GM12878 (cell line): ENCODE measurements around the gene LRP1. TPM values are rescaled to one million over a fixed set of nuclear protein-coding genes. Genes with fewer than 3 reads are reported as not detected.

Experiments used
- ATAC-seq: fragments of 200-7000 bp; cut with Tn5 transposase; 3 replicates; pipeline ENCODE4 v1.9.1; 2020; ENCODE audit warnings: mild to moderate bottlenecking, moderate library complexity
- BruUV-seq: library from RNA; stranded (reverse); fragments of 400-500 nt; replicated peaks from 2 replicates; lab custom pipeline; 2021; lab: Mats Ljungman, UMichigan
- CTCF ChIA-PET: fragments of 300-600 bp; sonication (Branson Sonifier 250); formaldehyde crosslinking; extraction: SDS; loops from one replicate; lab custom pipeline; 2021; ENCODE audit warnings: inconsistent platforms; lab: Yijun Ruan, JAX
- POLR2A ChIA-PET: fragments of 350-600 bp; formaldehyde crosslinking; extraction: SDS; loops from one replicate; lab custom pipeline; 2021; ENCODE audit warnings: inconsistent platforms; lab: Charles Lee
- RAD21 ChIA-PET: fragments of 300-600 bp; sonication (Branson Sonifier 250); formaldehyde crosslinking; loops from one replicate; lab custom pipeline; 2023; ENCODE audit warnings: antibody characterized with exemption; ENCODE audit not compliant: unreplicated experiment; lab: Charles Lee
- SMC1A ChIA-PET: fragments of 300-600 bp; sonication (Branson Sonifier 250); formaldehyde crosslinking; loops from one replicate; lab custom pipeline; 2023; ENCODE audit not compliant: unreplicated experiment, uncharacterized antibody; lab: Charles Lee
- DNase-seq: peaks from one replicate; pipeline ENCODE4 v3.0.0-alpha.2; 2011; ENCODE audit warnings: low read depth, low spot score
- FAIRE-seq: peaks from 3 replicates; lab custom pipeline; 2011; peaks lifted over from hg19 to GRCh38; lab: Jason Lieb, UNC
- H2AFZ ChIP-seq: 2 replicates; pipeline ENCODE4 v1.6.0; 2011; ENCODE audit warnings: low read depth, low read length, control low read depth; ENCODE audit not compliant: control insufficient read depth
- H3K27ac ChIP-seq: 2 replicates; pipeline ENCODE4 v1.5.1; 2011; ENCODE audit warnings: control low read depth; ENCODE audit not compliant: control insufficient read depth, insufficient read depth
- H3K27me3 ChIP-seq, 2 experiments: replicated peaks in 1 of 2; 2 replicates each; pipeline versions ENCODE4 v1.6.0 to v1.6.1; 2011; ENCODE audit warnings: low read length in 1 of 2; ENCODE audit not compliant: control insufficient read depth in 2 of 2, insufficient read depth in 2 of 2
- H3K36me3 ChIP-seq, 2 experiments: 2 replicates each; pipeline ENCODE4 v1.5.1; 2011; ENCODE audit warnings: low read length in 1 of 2; ENCODE audit not compliant: control insufficient read depth in 2 of 2, insufficient read depth in 2 of 2
- H3K4me1 ChIP-seq: 2 replicates; pipeline ENCODE4 v1.6.1; 2011; ENCODE audit warnings: mild to moderate bottlenecking, low read length, moderate library complexity, mixed read lengths; ENCODE audit not compliant: control insufficient read depth, insufficient read depth
- H3K4me2 ChIP-seq: 2 replicates; pipeline ENCODE4 v1.6.0; 2011; ENCODE audit warnings: control low read depth; ENCODE audit not compliant: control insufficient read depth, insufficient read depth
- H3K4me3 ChIP-seq: fragments of 200-600 bp; sonication (generic); 2 replicates; pipeline ENCODE4 v1.5.1; 2016
- H3K79me2 ChIP-seq: 2 replicates; pipeline ENCODE4 v1.6.0; 2011; ENCODE audit warnings: low read length; ENCODE audit not compliant: control insufficient read depth, insufficient read depth
- H3K9ac ChIP-seq: 2 replicates; pipeline ENCODE4 v1.8.0; 2011; ENCODE audit warnings: low read length, control low read depth, mixed read lengths; ENCODE audit not compliant: control insufficient read depth, insufficient read depth
- H3K9me3 ChIP-seq: replicated peaks from 3 replicates; pipeline ENCODE4 v1.5.1; 2011; ENCODE audit warnings: mild to moderate bottlenecking, low read length; ENCODE audit not compliant: control insufficient read depth, insufficient read depth
- H4K20me1 ChIP-seq: 2 replicates; pipeline ENCODE4 v1.6.0; 2011; ENCODE audit not compliant: control insufficient read depth, insufficient read depth
- BMI1 ChIP-seq: fragments of 450-650 bp; IDR thresholded peaks from 2 replicates; pipeline ENCODE4 v1.6.1; 2016; ENCODE audit warnings: mild to moderate bottlenecking, moderate library complexity, borderline replicate concordance
- IKZF1 ChIP-seq: fragments of 450-650 bp; conservative IDR thresholded peaks from 2 replicates; pipeline ENCODE4 v1.6.1; 2017; ENCODE audit warnings: antibody characterized with exemption, mild to moderate bottlenecking
- MYB ChIP-seq: fragments of 150-350 bp; IDR thresholded peaks from 2 replicates; pipeline ENCODE4 v1.6.1; 2014; ENCODE audit warnings: mild to moderate bottlenecking, low read depth, low read length, borderline replicate concordance
- NFYB ChIP-seq: IDR thresholded peaks from 2 replicates; pipeline ENCODE4 v1.6.1; 2011; ENCODE audit warnings: low read depth, mild to moderate bottlenecking, low read length, improper control_type of control experiment, moderate library complexity; ENCODE audit not compliant: insufficient read depth
- SUZ12 ChIP-seq: fragments of 200-600 bp; sonication (generic); IDR thresholded peaks from one replicate; pipeline ENCODE4 v1.6.1; 2018; ENCODE audit warnings: antibody characterized with exemption, mild to moderate bottlenecking; ENCODE audit not compliant: unreplicated experiment
- ZBED1 ChIP-seq: IDR thresholded peaks from 2 replicates; pipeline ENCODE4 v1.6.1; 2016; ENCODE audit warnings: borderline replicate concordance
- ZNF24 ChIP-seq: fragments of 450-650 bp; IDR thresholded peaks from 2 replicates; pipeline ENCODE4 v1.6.1; 2017; ENCODE audit warnings: antibody characterized with exemption, mild to moderate bottlenecking
- ZZZ3 ChIP-seq: IDR thresholded peaks from 2 replicates; pipeline ENCODE4 v1.6.1; 2011; ENCODE audit warnings: low read depth; ENCODE audit not compliant: control insufficient read depth, insufficient read length
- WGBS: methylation state at CpG from one replicate; pipeline ENCODE4 v1.1.6; 2016; ENCODE audit warnings: low lambda C conversion rate; ENCODE audit not compliant: insufficient replicate concordance, insufficient coverage; ENCODE audit errors: missing lambda C conversion rate; 5-methylcytosine and 5-hydroxymethylcytosine counted together
- in situ Hi-C: fragments of 300-500 bp; cut with MboI; formaldehyde crosslinking; loops from 9 replicates; pipeline ENCODE4 v1.14.3; 2018; ENCODE audit warnings: mixed read lengths
- intact Hi-C: fragments of 100-400 bp; cut with micrococcal nuclease; formaldehyde crosslinking; loops from one replicate; pipeline ENCODE4 v1.14.2; 2022; ENCODE audit not compliant: unreplicated experiment
- polyA plus RNA-seq, 11 experiments: library from polyadenylated mRNA; depleted of rRNA in 4 of 11; unstranded in 6 of 11; stranded (reverse) in 5 of 11; fragments of >200 nt; fragmentation: Nextera tagmentation in 4 of 11; fragmentation: Illumina TruSeq in 1 of 11; extraction: Ambion mirVana in 4 of 11; extraction: Trizol in 1 of 11; gene quantifications; 1 replicate in 1 of 11; 2 replicates in 10 of 11; pipeline versions ENCODE4 v1.2.1 to v1.2.3, GENCODE V29; 2011 to 2016; ENCODE audit warnings: inconsistent platforms in 2 of 11, missing spikeins in 2 of 11, low read depth in 1 of 11
- total RNA-seq, 4 experiments: library from RNA; depleted of rRNA in 3 of 4; stranded (reverse); fragments of >200 nt in 3 of 4; fragmentation: Illumina TruSeq in 1 of 4; extraction: Trizol in 1 of 4; gene quantifications; 2 replicates each; pipeline versions ENCODE4 v1.2.1 to v1.2.3, GENCODE V29; 2013 to 2021
- TF ChIP-seq, protein P1 (sequence below): fragments of 450-650 bp; IDR thresholded peaks from 2 replicates; pipeline ENCODE4 v1.6.1; 2017; ENCODE audit warnings: mild to moderate bottlenecking, moderate library complexity
- TF ChIP-seq, protein P2 (sequence below): fragments of 450-650 bp; IDR thresholded peaks from 2 replicates; pipeline ENCODE4 v1.6.1; 2016; ENCODE audit warnings: mild to moderate bottlenecking, moderate library complexity, borderline replicate concordance
- TF ChIP-seq, protein P3 (sequence below): fragments of 450-650 bp; conservative IDR thresholded peaks from 2 replicates; pipeline ENCODE4 v1.6.1; 2017; ENCODE audit warnings: mild to moderate bottlenecking, moderate library complexity

LRP1 gene
- total and polyA plus RNA-seq, 10 of the 15 experiments (the other 5 are each of a cell fraction or from before 2014, with no cell fraction given): under 0.01 to 1.1 (median 0.20) TPM; not detected in 2

DNA sequence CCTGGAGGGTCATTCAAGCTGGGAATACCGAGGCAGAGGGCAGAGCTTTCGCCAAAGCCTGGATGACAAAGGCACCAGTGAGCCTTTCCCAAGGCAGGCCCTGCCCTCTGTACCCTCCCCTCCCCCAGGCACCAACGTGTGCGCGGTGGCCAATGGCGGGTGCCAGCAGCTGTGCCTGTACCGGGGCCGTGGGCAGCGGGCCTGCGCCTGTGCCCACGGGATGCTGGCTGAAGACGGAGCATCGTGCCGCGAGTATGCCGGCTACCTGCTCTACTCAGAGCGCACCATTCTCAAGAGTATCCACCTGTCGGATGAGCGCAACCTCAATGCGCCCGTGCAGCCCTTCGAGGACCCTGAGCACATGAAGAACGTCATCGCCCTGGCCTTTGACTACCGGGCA, 57.1 kb downstream of the LRP1 start (continued):
- TF ChIP-seq, protein P1, sequence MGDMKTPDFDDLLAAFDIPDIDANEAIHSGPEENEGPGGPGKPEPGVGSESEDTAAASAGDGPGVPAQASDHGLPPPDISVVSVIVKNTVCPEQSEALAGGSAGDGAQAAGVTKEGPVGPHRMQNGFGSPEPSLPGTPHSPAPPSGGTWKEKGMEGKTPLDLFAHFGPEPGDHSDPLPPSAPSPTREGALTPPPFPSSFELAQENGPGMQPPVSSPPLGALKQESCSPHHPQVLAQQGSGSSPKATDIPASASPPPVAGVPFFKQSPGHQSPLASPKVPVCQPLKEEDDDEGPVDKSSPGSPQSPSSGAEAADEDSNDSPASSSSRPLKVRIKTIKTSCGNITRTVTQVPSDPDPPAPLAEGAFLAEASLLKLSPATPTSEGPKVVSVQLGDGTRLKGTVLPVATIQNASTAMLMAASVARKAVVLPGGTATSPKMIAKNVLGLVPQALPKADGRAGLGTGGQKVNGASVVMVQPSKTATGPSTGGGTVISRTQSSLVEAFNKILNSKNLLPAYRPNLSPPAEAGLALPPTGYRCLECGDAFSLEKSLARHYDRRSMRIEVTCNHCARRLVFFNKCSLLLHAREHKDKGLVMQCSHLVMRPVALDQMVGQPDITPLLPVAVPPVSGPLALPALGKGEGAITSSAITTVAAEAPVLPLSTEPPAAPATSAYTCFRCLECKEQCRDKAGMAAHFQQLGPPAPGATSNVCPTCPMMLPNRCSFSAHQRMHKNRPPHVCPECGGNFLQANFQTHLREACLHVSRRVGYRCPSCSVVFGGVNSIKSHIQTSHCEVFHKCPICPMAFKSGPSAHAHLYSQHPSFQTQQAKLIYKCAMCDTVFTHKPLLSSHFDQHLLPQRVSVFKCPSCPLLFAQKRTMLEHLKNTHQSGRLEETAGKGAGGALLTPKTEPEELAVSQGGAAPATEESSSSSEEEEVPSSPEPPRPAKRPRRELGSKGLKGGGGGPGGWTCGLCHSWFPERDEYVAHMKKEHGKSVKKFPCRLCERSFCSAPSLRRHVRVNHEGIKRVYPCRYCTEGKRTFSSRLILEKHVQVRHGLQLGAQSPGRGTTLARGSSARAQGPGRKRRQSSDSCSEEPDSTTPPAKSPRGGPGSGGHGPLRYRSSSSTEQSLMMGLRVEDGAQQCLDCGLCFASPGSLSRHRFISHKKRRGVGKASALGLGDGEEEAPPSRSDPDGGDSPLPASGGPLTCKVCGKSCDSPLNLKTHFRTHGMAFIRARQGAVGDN: no peak

DNA sequence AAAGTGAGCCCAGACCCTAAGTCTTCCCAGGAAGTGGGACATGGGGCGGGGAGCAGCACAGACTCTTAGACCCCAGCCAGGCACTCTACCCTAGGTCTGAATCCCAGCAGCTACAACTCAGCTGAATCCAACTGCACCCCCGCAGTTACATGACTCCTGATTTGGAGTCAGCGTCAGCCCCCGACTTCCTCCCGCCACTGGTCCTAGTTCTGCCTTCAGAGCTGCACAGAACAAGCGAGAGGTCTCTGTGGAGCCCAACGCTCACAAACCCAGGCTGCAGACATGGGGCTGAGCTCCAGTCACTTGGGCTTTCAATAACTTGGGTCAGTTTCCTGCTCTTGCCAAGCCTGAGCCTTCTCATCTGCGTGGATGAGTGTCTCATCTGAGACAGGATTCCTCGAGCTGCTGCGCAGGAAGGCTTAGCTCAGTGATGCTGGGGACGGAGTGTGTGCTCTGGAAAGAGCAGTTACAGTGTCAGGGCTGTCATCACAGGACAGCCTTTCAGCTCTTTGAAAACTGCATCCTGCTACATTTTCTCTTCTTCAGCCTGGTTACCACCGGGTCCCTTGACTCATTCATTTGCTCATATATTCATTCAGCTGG, 57.7 kb downstream of the LRP1 start:
- Histone ChIP-seq H4K20me1 (no peaks in the 10 kb centered on the region), H3K36me3 (no peaks in the 10 kb centered on the region), H3K9ac (no peak overlapping the region), H3K27ac (no peak overlapping the region), H2AFZ (no peak overlapping the region), H3K27me3 (no peaks in the 10 kb centered on the region; a peak in 1 of 4 replicates), H3K4me1 (no peaks in the 10 kb centered on the region), H3K4me2 (no peak overlapping the region), H3K4me3 (no peak overlapping the region), H3K9me3 (no peaks in the 10 kb centered on the region), H3K79me2 (no peaks in the 10 kb centered on the region)
- POLR2A ChIA-PET: interaction anchor here (1.1 to 1.3 kb wide), 2 partner anchors 13 to 75 kb away, joined by 3 read pairs; partner anchors contain the start of gene STAT6
- DNase-seq (no peak), ATAC-seq (no peak), FAIRE-seq (no peak)
- RAD21 ChIA-PET: interaction anchor here (0.8 to 1.2 kb wide), 4 partner anchors 60 to 117 kb away, joined by 3 to 4 read pairs (median 4); no protein-coding TSS in a partner anchor
- in situ Hi-C loops (no loop called here), intact Hi-C loops (no loop called here)
- SMC1A ChIA-PET: interaction anchor here (0.9 kb wide), 1 partner anchor 43 kb away, joined by 3 read pairs; the partner anchor contains the start of gene SHMT2
- CTCF ChIA-PET: interaction anchor here (0.6 to 10.4 kb wide), 10 partner anchors 10 to 268 kb away, joined by 3 to 159 read pairs (median 4); partner anchors contain the start of gene LRP1
- BruUV-seq: no TSS peak
- WGBS: 35% methylated on average over 12 of the region's 12 CpGs
- TF ChIP-seq ZNF24 (no peak), ZBED1 (no peak), IKZF1 (no peak), NFYB (no peak), BMI1 (no peak), SUZ12 (no peak), MYB (no peak), ZZZ3 (no peak)
- TF ChIP-seq, protein P2, sequence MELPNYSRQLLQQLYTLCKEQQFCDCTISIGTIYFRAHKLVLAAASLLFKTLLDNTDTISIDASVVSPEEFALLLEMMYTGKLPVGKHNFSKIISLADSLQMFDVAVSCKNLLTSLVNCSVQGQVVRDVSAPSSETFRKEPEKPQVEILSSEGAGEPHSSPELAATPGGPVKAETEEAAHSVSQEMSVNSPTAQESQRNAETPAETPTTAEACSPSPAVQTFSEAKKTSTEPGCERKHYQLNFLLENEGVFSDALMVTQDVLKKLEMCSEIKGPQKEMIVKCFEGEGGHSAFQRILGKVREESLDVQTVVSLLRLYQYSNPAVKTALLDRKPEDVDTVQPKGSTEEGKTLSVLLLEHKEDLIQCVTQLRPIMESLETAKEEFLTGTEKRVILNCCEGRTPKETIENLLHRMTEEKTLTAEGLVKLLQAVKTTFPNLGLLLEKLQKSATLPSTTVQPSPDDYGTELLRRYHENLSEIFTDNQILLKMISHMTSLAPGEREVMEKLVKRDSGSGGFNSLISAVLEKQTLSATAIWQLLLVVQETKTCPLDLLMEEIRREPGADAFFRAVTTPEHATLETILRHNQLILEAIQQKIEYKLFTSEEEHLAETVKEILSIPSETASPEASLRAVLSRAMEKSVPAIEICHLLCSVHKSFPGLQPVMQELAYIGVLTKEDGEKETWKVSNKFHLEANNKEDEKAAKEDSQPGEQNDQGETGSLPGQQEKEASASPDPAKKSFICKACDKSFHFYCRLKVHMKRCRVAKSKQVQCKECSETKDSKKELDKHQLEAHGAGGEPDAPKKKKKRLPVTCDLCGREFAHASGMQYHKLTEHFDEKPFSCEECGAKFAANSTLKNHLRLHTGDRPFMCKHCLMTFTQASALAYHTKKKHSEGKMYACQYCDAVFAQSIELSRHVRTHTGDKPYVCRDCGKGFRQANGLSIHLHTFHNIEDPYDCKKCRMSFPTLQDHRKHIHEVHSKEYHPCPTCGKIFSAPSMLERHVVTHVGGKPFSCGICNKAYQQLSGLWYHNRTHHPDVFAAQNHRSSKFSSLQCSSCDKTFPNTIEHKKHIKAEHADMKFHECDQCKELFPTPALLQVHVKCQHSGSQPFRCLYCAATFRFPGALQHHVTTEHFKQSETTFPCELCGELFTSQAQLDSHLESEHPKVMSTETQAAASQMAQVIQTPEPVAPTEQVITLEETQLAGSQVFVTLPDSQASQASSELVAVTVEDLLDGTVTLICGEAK: no peak
- TF ChIP-seq, protein P3, sequence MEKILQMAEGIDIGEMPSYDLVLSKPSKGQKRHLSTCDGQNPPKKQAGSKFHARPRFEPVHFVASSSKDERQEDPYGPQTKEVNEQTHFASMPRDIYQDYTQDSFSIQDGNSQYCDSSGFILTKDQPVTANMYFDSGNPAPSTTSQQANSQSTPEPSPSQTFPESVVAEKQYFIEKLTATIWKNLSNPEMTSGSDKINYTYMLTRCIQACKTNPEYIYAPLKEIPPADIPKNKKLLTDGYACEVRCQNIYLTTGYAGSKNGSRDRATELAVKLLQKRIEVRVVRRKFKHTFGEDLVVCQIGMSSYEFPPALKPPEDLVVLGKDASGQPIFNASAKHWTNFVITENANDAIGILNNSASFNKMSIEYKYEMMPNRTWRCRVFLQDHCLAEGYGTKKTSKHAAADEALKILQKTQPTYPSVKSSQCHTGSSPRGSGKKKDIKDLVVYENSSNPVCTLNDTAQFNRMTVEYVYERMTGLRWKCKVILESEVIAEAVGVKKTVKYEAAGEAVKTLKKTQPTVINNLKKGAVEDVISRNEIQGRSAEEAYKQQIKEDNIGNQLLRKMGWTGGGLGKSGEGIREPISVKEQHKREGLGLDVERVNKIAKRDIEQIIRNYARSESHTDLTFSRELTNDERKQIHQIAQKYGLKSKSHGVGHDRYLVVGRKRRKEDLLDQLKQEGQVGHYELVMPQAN: no peak
